Testis (tissue), 5 donors: Measurements from ENCODE around the gene ARMC2. TPM values are rescaled to one million over a fixed set of nuclear protein-coding genes. Genes with fewer than 3 reads are reported as not detected.
A peak's percentile ranks its signal among the peaks of the same experiment; 100 is the strongest.

Experiments
- DNase-seq: peaks from one replicate; pipeline ENCODE4 v3.0.0-alpha.2; 2019
- H3K27ac ChIP-seq, 2 donors: fragments of 200-600 bp; sonication (generic); one replicate each; pipeline ENCODE4 v1.5.1; 2019
- H3K27me3 ChIP-seq: fragments of 200-600 bp; sonication (generic); one replicate; pipeline ENCODE4 v1.5.1; 2019
- H3K36me3 ChIP-seq: fragments of 200-600 bp; sonication (generic); one replicate; pipeline ENCODE4 v1.5.1; 2017; ENCODE audit warnings: low read depth; ENCODE audit errors: missing control alignments
- H3K4me1 ChIP-seq: fragments of 200-600 bp; sonication (generic); one replicate; pipeline ENCODE4 v1.5.1; 2019
- H3K4me3 ChIP-seq, 2 donors: fragments of 200-600 bp; sonication (generic); one replicate each; pipeline ENCODE4 v1.5.1; 2017 to 2019
- H3K9me3 ChIP-seq: fragments of 200-600 bp; sonication (generic); one replicate; pipeline ENCODE4 v1.5.1; 2017
- CTCF ChIP-seq, 3 experiments: fragments of 450-650 bp in 2 of 3; fragments of 200-600 bp in 1 of 3; sonication (generic) in 1 of 3; IDR thresholded peaks; one replicate each; pipeline ENCODE4 v1.5.1; 2016 to 2019; ENCODE audit warnings: antibody characterized with exemption in 3 of 3, mild to moderate bottlenecking in 2 of 3, moderate library complexity in 1 of 3
- POLR2A ChIP-seq: fragments of 450-650 bp; IDR thresholded peaks from one replicate; pipeline ENCODE4 v1.6.1; 2017; ENCODE audit warnings: antibody characterized with exemption, mild to moderate bottlenecking, moderate library complexity
- WGBS, 2 donors: methylation state at CpG; one replicate each; pipeline ENCODE4 v1.1.5; 2018; 5-methylcytosine and 5-hydroxymethylcytosine counted together
- intact Hi-C: fragments of 100-400 bp; cut with DNase I; formaldehyde crosslinking; loops from one replicate; pipeline ENCODE4 v1.15.1; 2023; ENCODE audit warnings: low total_unique reads
- long read RNA-seq, 2 donors: transcript quantifications; one replicate each; lab custom pipeline, GENCODE V29; 2026
- polyA plus RNA-seq: library from polyadenylated mRNA; stranded (reverse); fragments of 350-450 nt; fragmentation: Illumina TruSeq; extraction: RNeasy Lipid Tissue Mini Kit (QIAGEN cat#74804); gene quantifications from one replicate; pipeline ENCODE4 v1.2.3, GENCODE V29; 2014; ENCODE audit warnings: low read depth, low replicate concordance; ENCODE audit not compliant: insufficient read depth
- total RNA-seq, 2 donors: library from RNA; depleted of rRNA; stranded (reverse); fragments of >200 nt; gene quantifications; one replicate each; pipeline ENCODE4 v1.2.3, GENCODE V29; 2016

The ARMC2 gene
- total RNA-seq: 10 to 100 TPM; 24.0 to 51.4 TPM
- 78.6 TPM for polyA plus RNA-seq
- long read RNA-seq, donor 1, partial matches to known transcripts: 10 of 10 reads
- long read RNA-seq, donor 1, other reads (novel, unspliced or antisense): 0 of 10 reads
- long read RNA-seq, donor 2: 0 reads

DNA sequence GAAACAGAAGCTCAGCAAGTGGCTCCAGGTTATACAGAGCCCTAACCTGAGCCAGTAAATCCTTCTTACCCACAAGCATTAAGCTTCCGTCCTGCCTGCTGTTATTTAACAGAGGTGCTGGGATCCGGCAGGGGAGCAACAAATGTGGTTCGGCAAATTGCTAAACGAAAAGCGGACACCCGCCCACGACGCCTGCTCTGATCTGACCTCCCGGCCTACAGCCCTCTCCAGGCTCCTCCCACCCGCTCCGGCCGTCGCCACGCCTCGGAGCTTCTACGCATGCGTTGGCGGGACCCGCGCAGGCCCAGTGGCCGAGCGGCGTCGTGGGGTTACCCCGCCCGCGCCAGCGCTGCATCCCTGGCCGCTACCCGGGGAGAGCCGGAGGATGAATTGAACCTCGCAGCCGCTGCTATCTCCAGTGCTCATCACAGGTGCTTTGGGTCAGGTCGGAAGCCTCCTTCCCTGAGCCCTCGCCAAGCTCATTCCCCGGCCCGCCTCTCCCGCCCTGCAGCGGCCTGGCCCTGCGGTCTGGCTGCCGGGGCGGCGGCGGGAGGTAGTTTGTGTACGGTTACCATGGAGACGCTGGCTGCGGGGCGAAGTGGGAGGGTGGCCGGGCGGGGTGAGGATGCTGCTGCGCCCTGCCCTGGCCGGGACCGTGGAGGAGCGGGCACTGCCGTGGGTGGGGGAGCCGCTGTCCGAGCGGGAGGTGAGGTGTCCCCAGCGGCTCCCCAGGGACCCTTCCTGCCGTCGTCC lies at the start of gene ARMC2:
Gene ARMC2, plus strand, starts transcription at position 307 of the 753 bp plus-strand sequence. CDS start 5,846 bp downstream, outside the sequence.
- peak within 1 kb of the TSS; percentile 85 to 86 for H3K27ac ChIP-seq
- no peaks in the 10 kb centered on the region for H3K27me3 ChIP-seq
- H3K36me3 ChIP-seq: no peaks in the 10 kb centered on the region
- no peaks in the 10 kb centered on the region for H3K9me3 ChIP-seq
- intact Hi-C loops: no loop called here
- WGBS, 2 donors: 0 to 1% methylated on average over 25 to 40 of the region's 61 CpGs
- peak; percentile 91 for DNase-seq
- TF ChIP-seq POLR2A (peak; percentile 43), CTCF (IDR thresholded peaks at IDR 0.05) (no peak)
- H3K4me1 ChIP-seq: peaks cover 25% of the 10 kb centered on the region
- peak within 1 kb of the TSS; percentile 72 to 87 for H3K4me3 ChIP-seq

GRCh38 chr6:108798670-108799353 lies 49.4 kb upstream of the ARMC2 start:
- Histone ChIP-seq H3K36me3 (no peaks in the 10 kb centered on the region), H3K27ac (no peak overlapping the region), H3K4me1 (no peaks in the 10 kb centered on the region), H3K9me3 (no peaks in the 10 kb centered on the region), H3K27me3 (no peaks in the 10 kb centered on the region), H3K4me3 (no peak overlapping the region)
- 78 to 84% methylated on average over 18 of the region's 18 CpGs for WGBS, 2 donors
- intact Hi-C loops: no loop called here
- no peak for TF ChIP-seq CTCF (IDR thresholded peaks at IDR 0.05)
- no peak for TF ChIP-seq POLR2A
- peak; percentile 38 for DNase-seq

DNA sequence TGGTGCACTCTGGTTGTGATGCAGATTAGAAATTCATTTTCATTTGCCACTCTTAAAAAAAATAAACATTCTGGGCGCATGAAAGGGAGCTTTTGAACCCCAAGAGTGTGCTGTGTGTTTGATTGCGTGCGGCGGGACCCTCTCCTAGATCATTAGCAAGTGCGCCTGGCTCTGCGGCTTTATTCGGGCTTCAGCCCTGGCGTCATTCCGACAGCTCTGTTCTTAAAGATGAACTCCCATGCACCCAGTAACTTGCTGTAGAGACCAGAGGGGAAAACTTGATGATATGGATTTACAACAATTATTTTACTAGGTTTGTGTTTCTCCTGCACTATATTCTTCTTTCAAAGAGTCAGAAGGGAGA lies 48.9 kb upstream of the ARMC2 start:
- 94 to 95% methylated on average over 9 of the region's 9 CpGs for WGBS, 2 donors
- no peaks in the 10 kb centered on the region for H3K36me3 ChIP-seq
- no peak for TF ChIP-seq POLR2A
- TF ChIP-seq CTCF (IDR thresholded peaks at IDR 0.05): no peak
- no peak overlapping the region for H3K27ac ChIP-seq
- no peak for DNase-seq
- intact Hi-C loops: no loop called here
- H3K9me3 ChIP-seq: no peaks in the 10 kb centered on the region
- H3K27me3 ChIP-seq: no peaks in the 10 kb centered on the region
- H3K4me3 ChIP-seq: no peak overlapping the region
- H3K4me1 ChIP-seq: no peaks in the 10 kb centered on the region

DNA sequence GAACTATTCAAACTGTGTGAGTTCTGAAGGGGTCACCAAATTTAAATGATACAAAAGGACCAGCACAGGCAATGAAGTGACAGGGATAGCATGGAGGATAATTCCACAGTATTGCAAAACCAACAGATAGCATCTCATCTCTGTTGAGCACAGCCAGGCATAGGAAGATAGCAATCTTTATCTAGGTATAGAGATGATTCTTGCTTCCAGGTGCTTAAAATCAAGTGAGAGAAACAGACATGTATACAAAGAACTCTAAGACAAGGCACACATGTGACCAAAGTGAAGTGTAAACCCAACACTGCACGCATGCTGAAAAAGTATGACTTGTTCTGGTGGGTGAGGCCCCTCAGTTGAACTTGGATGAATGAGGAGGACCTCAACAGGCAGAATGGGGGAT lies 48.4 kb upstream of the ARMC2 start:
- 95% methylated on average over 1 of the region's 1 CpG for WGBS, 2 donors
- Histone ChIP-seq H3K4me1 (no peaks in the 10 kb centered on the region), H3K9me3 (no peaks in the 10 kb centered on the region), H3K27me3 (no peaks in the 10 kb centered on the region), H3K4me3 (no peak overlapping the region), H3K36me3 (no peaks in the 10 kb centered on the region), H3K27ac (no peak overlapping the region)
- DNase-seq: no peak
- TF ChIP-seq POLR2A: no peak
- no peak for TF ChIP-seq CTCF (IDR thresholded peaks at IDR 0.05)
- intact Hi-C loops: no loop called here
